Right renal cortex interstitium (tissue), 3 donors: ENCODE measurements around the gene ANKDD1A. TPM values are rescaled to one million over a fixed set of nuclear protein-coding genes. Genes with fewer than 3 reads are reported as not detected.
A peak's percentile ranks its signal among the peaks of the same experiment; 100 is the strongest.

Experiments used
- DNase-seq, 3 donors: peaks; one replicate each; pipeline ENCODE4 v3.0.0-alpha.2; 2013; ENCODE audit warnings: low read depth in 3 of 3, low spot score in 2 of 3
- polyA plus RNA-seq, 3 donors: library from polyadenylated mRNA; unstranded; fragments of 120-200 nt; gene quantifications; one replicate each; pipeline ENCODE4 v1.2.1, GENCODE V29; 2013; ENCODE audit not compliant: insufficient read length in 3 of 3

The ANKDD1A gene
- polyA plus RNA-seq: 1 to 10 TPM; 4.4 to 4.5 (median 4.4) TPM

DNA sequence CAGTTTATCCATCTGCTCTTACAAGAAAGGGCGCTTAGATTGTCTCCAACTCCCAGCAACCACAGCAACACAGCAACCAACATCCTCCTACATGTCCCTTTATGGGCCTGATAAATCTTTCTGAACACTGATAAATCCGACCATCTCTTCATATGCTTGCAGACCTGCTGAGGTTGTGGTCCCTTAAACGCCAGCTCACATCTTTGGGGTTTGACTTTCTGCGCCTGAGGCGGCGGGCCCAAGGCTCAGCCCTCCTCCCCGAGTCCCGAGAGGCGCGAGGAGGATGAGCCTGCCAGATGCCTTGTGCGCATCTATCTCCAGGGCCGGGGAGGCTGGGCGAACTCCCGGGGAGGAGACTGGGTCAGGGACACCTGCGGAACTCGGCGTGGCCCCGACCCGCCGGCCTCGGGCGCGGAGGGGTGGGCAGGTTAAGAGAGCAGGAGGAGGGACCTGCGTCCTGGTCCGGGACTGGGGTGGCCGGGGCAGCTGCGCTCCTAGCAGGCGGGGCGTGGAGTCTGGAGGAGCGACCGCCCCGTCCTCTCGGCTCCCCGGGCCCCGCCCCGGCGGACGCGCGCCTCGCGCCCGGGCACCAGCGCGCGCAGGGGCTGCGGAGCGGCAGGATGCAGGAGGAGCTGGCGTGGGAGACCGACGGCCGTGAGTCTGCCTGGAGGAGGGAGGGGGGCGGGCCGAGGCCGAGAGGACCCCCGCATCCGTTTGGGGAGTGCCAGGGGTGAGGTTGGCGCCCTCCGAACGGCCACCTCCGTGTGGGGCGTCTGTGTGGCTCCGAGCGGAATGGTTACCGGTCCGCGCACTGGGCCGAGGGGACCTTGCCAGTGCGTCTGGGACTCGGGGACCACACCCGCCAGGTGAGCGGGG lies at the start of gene ANKDD1A:
Gene ANKDD1A (plus strand): TSS at position 592 of the 876 bp plus-strand sequence. CDS start 29 bp downstream, at position 621.
- DNase-seq: peak in 1 of 3 donors; percentile 67

DNA sequence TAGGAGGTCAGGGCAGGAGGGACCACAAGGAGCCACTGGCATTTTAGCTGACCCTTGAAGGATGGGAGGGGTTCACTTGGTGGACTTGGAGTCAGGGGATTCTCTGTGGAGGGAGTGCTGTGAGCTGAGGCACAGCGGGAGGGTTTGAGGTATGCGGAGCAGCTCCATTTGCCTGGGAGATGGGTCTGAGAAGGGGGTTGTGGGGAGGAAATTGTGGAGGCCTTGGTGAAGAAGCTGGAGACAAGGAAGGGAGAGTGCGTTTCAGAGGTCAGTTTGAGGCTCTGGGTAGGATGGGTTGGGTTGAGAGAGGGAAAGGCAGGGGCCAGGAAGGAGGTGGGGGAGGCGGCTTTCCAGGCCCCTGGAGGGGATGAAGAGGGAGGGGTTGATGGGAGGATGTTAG lies 49.7 kb upstream of the ANKDD1A start:
- no peak for DNase-seq

DNA sequence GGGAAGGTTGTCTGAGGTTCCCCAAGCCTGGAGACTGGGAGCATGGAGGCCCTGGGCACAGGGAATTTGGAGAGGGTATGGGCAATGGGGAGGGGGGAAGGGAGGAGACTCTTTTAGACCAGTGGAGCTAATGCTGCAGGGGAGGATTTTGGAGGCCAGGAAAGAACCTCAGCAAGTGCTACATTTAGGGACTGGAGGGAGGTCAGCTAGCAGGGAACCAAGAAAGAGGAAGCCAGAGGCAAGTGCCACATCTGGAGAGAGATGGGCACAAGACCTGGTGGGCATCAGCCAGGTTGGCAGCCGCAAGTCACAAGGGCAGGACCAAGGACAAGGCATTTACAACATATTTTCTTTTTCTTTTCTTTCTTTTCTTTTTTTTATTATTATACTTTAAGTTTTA lies 49.3 kb upstream of the ANKDD1A start:
- DNase-seq: no peak

DNA sequence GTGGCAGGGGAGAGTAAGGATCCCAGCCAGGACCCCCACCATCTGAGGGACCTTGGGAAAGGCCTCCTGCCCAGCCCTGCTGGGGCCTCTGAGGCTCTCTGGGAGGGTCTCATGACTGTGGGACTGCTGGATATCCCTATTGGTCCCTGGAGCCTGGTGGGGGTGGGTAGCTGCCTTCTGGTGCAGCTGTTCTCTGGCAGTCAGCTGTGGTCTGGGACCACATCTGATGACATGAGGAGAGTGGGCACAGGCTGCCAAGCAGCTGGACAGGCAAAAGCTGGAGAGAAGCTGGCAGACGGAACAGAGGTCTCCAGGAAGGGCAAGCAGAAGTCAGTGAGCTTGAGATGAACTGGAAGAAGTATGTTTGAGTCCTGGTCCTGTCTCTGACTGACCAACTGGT lies 47.6 kb upstream of the ANKDD1A start:
- no peak for DNase-seq

DNA sequence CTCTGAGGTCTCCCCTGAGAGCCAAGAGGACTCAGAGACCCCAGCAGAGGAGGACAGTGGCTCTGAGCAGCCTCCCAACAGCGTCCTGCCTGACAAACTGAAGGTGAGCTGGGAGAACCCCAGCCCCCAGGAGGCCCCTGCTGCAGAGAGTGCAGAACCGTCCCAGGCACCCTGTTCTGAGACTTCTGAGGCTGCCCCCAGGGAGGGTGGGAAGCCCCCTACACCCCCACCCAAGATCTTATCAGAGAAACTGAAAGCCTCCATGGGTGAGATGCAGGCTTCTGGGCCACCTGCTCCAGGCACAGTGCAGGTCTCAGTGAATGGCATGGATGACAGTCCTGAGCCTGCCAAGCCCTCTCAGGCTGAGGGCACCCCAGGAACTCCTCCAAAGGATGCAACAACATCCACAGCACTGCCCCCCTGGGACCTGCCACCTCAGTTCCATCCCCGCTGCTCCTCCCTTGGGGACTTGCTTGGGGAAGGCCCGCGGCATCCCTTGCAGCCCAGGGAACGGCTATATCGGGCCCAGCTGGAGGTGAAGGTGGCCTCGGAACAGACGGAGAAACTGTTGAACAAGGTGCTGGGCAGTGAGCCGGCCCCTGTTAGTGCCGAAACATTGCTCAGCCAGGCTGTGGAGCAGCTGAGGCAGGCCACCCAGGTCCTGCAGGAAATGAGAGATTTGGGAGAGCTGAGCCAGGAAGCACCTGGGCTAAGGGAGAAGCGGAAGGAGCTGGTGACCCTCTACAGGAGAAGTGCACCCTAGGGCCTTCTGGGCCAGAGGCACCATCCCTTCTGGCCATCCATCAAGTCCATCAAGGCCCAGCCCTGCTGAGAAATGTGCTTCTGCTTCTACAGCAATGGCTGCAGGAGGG lies 46.3 kb upstream of the ANKDD1A start:
- DNase-seq: no peak

DNA sequence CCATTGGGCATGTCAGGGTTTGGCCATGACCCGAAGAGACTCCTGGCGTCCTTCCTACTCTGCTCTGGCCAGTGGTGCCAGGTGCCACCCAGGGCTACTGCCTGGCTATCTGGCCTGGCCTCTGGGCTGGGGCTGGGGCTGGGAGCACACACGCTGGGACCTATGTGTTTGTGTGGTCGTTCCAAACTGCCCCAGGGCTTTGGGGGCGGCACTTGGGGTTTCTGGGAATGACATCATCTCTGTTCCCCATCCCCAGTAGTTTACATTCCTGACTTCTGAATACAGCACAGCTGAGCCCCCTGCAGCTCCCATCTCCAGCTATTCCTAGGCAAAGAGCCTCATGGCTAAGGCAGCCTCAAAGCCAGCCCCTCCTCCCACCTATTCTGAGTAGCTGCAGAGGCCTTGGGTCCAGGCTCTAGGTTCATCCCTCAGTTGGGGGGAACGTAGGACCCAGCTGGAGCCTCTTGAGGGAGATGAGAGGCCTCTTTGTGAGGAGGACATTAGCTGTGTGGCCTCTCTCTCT lies 45.6 kb upstream of the ANKDD1A start:
- no peak for DNase-seq

DNA sequence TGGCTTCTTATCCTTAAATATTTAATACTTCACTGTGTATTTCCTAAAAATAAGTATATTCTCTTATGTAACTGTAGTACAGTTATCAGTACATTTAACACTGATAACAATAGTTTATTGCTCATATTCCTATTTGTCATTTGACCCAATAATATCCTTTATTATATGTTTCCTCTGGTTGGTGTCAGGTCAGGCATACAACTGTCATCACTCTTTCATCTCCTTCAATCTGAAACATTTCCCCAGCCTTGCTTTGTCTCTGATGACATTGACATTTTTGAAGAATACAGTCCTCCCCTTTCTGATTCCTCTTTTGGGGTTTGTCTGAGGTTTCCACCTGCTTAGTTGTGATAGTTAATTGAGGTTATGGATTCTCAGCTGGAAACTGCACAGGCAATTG lies 42.2 kb upstream of the ANKDD1A start:
- no peak for DNase-seq

DNA sequence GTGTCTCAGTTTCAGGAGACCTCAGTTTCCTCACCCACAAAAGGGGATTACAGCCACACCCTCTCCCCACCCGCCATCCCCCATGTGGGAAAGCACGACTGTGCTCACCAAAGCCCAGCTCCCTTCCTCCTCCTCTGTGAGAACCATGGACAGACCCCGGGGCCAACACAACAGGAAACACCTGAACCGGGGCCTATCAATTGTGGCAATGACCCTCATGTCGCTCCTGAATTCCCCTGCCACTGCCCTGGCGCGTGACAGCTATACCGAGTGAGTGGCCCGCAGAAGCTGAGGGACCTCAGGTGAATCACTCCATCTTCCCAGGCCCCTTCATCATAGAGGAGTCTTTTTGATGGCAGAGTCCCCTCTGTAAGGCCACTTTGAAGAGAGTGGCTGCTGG lies 41.3 kb upstream of the ANKDD1A start:
- DNase-seq: no peak

DNA sequence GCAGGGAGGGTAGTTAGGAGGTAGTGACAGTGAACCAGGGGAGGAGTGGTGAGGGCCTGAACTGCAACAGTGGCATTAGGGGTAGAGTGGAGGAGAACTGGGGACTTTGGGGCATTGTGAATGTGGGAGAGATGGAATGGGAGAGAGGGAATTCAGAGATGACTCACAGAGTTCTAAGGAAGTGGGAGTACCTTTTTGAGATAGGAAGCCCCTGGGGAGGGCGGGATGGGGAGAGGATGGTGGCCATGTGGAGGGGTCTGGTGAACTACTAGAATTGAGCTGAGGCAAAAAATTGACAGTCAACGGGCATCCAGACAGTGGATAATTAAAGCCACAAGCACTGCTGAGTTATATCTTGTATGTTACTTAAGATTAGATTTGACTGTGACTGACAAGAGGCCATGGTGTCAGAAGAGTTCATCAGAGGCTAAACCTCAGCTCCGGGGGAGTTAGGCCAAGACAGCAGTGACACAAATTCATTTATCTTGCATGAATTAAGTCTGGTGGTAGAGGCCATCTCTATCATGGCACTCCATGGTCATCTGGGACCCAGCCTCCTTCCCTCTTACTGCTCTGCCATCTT lies 36.0 kb upstream of the ANKDD1A start:
- DNase-seq: no peak

DNA sequence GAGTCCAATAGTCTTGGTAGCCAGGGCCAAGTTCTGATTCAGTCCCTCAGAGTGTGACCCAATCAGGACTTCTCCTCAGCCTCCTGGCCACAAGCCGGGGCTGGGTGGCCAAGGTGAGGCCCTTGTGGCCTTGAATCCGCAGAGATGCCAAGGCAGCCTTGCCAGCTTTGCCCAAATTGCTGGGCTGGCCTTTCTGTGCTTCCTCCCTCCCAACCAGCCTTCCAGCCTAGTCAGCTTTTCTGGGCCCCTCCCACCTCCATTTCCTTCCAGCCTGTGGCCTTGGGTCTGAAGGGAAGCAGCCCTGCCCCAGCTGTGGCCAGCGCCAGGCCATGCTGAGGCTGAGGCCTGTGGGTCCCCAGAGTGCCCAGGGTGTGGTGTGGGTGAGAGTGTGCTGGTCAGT lies 34.3 kb upstream of the ANKDD1A start:
- DNase-seq: no peak

DNA sequence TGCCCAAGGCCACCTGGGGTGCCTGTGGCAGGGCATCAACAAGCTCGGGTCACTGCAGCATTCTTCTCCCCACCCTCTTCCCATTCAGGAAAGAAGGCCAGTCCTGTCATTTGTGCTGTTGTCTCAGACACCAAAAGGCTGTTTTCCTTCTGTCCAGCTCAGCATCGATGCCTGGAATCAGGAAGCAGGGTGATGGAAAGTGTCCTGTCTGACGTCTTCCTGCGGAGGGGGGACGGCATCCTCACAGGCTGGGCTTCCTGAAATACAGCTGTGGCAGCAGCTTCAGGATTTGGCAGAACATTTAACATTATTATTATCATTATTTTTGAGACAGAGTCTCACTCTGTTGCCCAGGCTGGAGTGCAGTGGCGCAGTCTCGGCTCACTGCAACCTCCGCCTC lies 33.0 kb upstream of the ANKDD1A start:
- no peak for DNase-seq

DNA sequence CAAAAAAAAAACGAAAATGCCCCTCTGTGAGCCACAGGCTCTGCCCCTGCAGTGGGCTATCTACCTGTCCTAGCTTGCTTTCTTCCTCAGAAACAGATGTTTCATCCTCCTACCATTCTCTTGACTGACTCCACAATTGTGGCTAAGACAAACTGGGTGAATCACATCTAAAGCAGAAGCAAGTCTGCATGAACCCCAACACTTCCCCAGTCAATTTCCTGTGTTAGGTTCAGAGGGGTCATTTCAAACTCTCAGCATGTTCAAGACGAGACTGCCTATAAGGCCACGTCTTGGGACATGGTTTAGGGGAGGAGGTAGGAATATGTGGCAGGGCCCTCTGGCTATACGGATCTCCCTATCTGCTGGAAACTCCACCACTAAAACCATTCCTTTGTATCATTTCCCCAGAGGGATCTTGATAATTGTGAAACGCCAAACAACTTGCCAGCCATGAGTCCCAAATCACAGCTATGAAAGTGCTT lies 28.6 kb upstream of the ANKDD1A start:
- no peak for DNase-seq

DNA sequence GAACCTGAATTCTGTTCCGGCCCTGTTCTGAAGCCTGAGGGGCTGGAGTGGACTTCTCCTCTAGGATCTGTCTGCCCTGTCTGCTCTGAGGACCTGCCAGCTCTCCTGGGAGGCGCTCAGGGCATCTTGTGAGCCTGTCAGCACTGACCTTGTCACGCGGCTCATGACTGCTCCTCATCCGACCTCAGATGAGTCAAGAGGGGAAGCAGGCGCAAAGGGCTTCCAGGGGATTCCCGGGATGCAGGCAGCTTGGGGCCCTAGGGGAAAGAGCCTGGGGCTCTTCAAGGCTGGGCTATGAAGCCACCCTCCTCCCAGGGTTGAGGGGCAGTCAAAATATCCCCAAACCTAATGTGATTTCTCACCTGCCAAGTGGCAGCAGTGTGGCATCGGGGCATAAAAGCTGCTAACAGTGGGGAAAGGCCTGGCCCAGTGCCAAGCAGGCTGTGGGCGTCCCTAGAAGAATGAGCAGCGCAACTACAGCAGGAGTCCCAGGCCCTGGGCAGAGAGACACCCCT lies 27.6 kb upstream of the ANKDD1A start:
- DNase-seq: no peak

DNA sequence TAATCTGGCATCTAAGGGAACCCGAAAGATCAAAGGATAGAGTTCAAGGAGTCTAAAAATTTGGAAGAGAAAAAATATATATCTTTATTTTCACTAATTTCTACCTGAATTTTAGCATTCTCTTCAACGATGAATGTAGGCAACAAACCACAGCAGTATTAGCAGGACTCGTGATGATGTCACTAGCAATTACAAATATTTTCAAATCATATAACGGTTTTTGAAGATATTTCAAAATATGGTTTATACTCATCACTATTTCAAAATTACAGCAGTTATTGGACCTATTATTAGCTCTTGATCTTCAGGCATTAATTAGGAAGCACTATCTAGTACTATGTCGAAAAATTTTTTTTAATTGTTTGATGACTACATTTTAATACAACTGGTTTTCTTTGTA lies 27.0 kb upstream of the ANKDD1A start:
- DNase-seq: no peak

DNA sequence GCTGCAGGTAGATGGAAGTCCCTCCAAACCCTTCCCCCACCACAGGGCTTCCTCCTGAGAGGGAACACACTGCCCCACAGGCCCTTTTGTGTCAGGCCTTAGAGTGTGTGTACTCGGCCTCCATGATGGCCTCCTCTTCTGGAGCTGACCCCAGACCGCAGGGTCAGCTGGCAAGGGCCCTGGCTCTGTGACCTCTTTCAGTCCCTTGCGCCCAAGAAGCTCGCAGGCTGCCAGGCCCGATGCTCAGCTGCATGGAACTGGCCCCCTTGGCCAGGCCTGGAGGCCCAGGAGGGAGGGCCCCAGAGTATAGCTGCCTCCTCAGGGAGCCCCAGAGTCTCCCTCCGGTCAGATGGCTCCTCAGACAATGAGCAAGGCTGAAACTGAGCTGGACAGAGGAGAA lies 23.4 kb upstream of the ANKDD1A start:
- no peak for DNase-seq

DNA sequence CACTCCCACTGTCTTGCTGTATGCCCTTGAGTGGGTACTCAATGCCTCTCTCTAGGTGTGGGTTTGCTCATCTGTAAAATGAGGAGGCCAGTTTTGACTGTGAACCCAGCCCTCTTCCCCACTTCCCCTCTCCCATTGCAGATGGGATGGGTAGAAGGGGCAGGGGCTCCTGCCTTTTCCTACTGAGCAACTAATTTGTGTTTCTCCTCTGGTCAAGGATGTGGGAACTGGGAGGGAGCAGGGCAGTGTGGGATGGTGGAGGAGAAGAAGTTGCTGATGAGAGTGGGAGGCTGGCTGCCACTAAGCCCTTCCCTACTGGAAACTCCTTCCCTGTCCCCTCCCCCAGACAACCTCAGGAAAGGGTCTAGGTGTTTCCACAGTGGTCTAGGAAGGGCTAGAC lies 20.1 kb upstream of the ANKDD1A start:
- DNase-seq: no peak

DNA sequence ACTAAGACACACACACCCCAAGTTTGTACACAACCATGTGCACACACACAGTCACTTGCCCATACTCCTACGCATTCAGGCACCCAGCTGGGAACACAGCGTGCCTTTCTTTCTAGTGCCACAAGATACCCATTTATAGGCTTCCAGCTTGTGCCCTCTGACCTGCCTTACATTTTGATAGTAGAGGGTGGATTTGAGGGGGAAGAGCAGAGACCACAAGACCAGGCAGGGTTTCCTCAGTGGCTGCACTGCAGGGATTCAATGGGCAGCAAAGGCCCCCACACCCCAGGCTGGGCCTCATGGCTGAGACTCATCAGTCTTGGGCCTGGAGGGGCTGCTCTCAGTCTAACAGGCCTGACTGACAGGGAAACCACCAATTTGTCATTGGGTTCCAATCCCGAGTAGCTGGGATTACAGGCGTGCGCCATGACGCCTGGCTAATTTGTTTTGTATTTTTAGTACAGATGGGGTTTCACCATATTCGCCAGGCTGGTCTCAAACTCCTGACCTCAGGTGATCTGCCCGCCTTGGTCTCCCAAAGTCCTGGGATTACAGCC lies 18.8 kb upstream of the ANKDD1A start:
- no peak for DNase-seq

DNA sequence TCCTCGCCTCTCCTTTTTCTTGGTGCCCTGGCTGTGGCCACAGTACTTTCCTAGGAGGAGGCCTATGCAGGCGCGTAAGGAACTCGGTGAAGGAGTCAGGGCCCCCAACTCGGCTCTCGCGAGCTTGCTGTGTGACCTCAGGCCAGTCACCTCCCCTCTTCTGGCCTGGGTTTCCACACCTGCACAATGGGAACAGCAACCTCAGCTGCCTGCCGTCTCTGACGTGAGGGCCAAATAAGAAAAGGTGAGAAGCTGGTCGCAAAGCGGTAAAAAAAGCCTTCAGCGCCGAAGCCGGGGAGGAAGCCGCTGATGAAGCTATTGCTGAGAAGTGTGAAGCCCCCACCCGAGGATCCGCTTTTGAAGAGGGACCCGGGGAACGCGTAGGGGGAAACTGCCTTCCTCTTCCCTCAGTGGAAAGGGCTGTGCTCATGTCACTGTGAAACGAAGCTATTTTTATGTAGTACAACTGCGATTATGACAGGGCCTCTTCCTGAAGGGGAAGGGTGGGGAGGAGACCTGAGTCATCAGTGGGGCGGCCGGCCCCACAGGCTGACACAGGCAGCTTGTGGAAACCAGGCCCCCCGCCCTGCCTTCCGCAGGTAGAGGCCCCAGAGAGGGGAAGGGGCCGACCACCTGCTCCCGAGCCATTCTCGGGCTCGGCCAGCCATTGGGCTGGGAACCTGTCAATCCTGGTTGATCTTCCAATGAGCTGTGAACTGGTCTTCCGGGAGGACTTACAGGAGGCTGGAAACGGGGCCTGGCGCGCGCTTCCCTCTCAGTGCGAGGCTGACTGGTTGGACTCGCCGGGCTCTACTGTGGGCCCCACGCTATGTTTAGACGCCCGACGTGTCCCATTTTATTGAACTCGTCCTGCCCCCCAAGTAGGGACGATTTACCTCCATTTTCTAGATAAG lies 18.0 kb upstream of the ANKDD1A start:
- peak; percentile 90 to 98 (median 94) for DNase-seq

DNA sequence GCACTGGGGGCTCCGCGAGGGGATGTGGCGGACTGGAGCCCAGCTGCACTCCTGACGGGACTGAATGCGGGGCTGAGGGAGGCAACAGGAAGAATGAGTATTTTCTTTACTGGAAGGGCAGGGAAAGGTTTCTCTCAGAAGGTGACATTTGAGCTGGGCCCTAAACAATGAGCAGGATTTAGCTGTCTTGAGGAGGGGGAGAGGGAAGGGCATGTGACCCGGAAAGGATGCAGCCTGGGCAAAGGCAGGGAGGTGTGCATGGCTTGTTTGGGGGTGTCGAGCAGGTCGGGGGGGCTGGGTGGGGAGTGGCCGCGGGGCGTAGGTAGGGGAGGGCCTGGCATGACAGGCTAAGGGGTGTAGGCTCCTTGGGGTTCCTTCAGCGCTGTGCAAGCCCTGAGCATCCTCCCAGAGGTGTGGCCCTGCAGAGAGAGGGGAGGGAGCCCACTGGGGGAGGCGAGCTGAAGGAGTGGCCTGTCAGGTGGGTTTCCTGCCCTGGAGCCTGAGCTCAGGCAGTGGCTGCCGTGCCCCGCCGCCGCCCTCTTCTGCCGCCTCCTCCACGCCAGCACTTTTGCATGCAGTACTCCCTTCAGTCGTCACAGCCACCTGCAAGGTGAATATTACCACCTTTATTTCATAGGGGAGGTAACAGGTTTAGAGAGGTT lies 17.2 kb upstream of the ANKDD1A start:
- DNase-seq: no peak
